ENCODE measurements around the gene CANT1. TPM values are rescaled to one million over a fixed set of nuclear protein-coding genes. Genes with fewer than 3 reads are reported as not detected.
A peak's percentile ranks its signal among the peaks of the same experiment; 100 is the strongest.

Gene CANT1
- total RNA-seq, 5 donors from 2014 or later (not counting 1 experiment from before 2014, with no cell fraction given): 46.2 to 63.1 (median 57.7) TPM

DNA sequence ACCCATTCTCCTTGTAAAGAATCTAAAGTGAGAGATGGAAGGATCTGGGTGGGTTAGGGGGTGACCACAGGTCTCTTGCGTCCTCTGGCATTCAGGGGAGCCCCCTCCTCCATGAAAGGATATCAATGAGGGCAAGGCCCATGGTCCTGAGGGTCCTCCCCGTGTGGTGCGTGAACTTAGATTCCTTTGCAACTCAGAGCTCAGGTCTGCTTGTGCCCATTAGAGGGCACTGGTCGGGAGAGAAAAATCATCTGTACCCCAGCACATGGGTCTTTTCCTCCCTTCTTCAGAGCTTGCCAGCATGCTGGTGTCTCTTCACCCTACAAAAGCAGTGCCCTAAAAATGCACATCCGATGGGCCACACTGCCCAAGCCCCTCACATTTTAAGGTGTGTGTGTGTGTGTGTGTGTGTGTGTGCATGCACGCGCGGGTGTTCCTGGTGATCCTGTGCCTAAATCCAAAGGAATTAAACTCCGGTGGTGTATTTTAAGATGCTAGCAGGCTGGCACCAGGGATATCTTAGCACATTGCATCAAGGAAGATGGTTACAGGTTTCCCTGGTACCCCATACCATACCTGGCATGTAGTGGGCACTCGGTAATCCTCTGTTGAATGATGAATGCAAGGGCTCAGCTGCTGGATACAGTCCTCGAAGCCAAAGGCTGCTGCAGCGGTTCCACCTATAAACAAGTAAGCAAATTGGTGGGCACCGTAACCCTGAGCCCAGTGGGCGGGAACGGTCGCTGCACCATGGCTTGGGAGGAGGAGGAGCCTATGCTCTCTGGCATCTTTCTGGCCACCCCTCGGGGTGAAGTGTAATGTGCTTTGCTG lies 19.1 kb upstream of the CANT1 start:
- peaks cover 22 to 66% of the 10 kb centered on the region in 2 donors for H3K27me3 Mint-ChIP-seq
- ATAC-seq (replicated peaks in 1 of 4): no peak
- Histone ChIP-seq H3K4me1 (ENCODE audit: control insufficient read depth in 1 of 2, extremely low read depth in 1 of 2, insufficient read depth in 2 of 2, low read length in 2 of 2) (peaks cover 0 to 14% of the 10 kb centered on the region in 2 experiments), H3K36me3 (ENCODE audit: control insufficient read depth in 2 of 2, extremely low read depth in 1 of 2, insufficient read depth in 1 of 2, low read length in 1 of 2) (no peaks in the 10 kb centered on the region), H3K9me3 (no peaks in the 10 kb centered on the region), H3K27me3 (replicated peaks in 1 of 2; ENCODE audit: control insufficient read depth in 2 of 2, extremely low read depth in 1 of 2, insufficient read depth in 2 of 2, low read length in 1 of 2) (peaks cover 0 to 75% of the 10 kb centered on the region in 2 experiments), H3K27ac (ENCODE audit: low read length) (no peak overlapping the region), H3K4me3 (ENCODE audit: control insufficient read depth in 1 of 2, extremely low read depth in 1 of 2, low read length in 1 of 2) (no peak overlapping the region)
- no peaks in the 10 kb centered on the region for H3K36me3 Mint-ChIP-seq
- H3K9me3 Mint-ChIP-seq: no peaks in the 10 kb centered on the region
- no peak overlapping the region for H3K4me3 Mint-ChIP-seq
- ChIA-PET POLR2A (no interaction called here), CTCF (no interaction called here)
- no peak for DNase-seq
- WGBS (ENCODE audit: insufficient coverage): 77% methylated on average over 10 of the region's 17 CpGs
- H3K27ac Mint-ChIP-seq: no peak overlapping the region
- peaks cover 6 to 11% (median 8%) of the 10 kb centered on the region in 3 donors for H3K4me1 Mint-ChIP-seq

DNA sequence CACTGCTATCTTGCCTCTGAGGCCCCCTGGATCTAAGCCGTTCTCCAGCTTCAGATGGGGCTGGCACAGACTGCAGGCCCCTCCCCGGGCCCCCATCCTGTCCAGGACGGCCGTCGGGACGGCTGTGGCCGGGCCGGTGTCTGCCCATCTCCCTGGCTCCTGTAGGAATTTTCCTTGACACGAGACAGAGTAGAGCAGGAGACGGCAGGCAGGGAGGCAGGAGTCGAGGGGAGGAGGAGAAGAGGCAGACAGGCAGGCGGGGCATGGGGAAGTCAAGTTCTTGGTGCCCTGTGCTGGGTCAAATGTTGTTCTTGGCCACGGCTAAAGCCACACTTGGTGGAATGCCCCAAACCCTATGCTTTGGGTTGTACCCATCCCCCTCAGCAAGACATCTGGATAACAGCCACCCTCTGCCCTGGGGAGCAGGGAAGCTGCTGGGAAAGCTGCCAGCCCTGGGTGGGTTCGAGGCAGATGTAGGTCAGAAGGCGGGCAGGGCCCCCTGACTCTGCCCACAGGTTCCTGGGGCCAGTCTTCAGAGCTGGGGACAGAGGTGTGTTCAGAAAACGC lies 18.4 kb upstream of the CANT1 start:
- H3K36me3 ChIP-seq (ENCODE audit: control insufficient read depth in 2 of 2, extremely low read depth in 1 of 2, insufficient read depth in 1 of 2, low read length in 1 of 2): no peaks in the 10 kb centered on the region
- ChIA-PET POLR2A (no interaction called here), CTCF (no interaction called here)
- ATAC-seq (replicated peaks in 1 of 4) (no peak), DNase-seq (no peak)
- H3K27ac ChIP-seq (ENCODE audit: low read length): no peak overlapping the region
- H3K9me3 Mint-ChIP-seq: no peaks in the 10 kb centered on the region
- 58% methylated on average over 11 of the region's 16 CpGs for WGBS (ENCODE audit: insufficient coverage)
- no peaks in the 10 kb centered on the region for H3K36me3 Mint-ChIP-seq
- H3K4me1 ChIP-seq (ENCODE audit: control insufficient read depth in 1 of 2, extremely low read depth in 1 of 2, insufficient read depth in 2 of 2, low read length in 2 of 2): peaks cover 0 to 18% of the 10 kb centered on the region in 2 experiments
- no peak overlapping the region for H3K4me3 Mint-ChIP-seq
- no peak overlapping the region for H3K27ac Mint-ChIP-seq
- H3K27me3 ChIP-seq (replicated peaks in 1 of 2; ENCODE audit: control insufficient read depth in 2 of 2, extremely low read depth in 1 of 2, insufficient read depth in 2 of 2, low read length in 1 of 2): peaks cover 0 to 79% of the 10 kb centered on the region in 2 experiments
- H3K27me3 Mint-ChIP-seq: peaks cover 22 to 69% of the 10 kb centered on the region in 2 donors
- no peaks in the 10 kb centered on the region for H3K9me3 ChIP-seq
- no peak overlapping the region for H3K4me3 ChIP-seq (ENCODE audit: control insufficient read depth in 1 of 2, extremely low read depth in 1 of 2, low read length in 1 of 2)
- peaks cover 6 to 13% (median 8%) of the 10 kb centered on the region in 3 donors for H3K4me1 Mint-ChIP-seq

DNA sequence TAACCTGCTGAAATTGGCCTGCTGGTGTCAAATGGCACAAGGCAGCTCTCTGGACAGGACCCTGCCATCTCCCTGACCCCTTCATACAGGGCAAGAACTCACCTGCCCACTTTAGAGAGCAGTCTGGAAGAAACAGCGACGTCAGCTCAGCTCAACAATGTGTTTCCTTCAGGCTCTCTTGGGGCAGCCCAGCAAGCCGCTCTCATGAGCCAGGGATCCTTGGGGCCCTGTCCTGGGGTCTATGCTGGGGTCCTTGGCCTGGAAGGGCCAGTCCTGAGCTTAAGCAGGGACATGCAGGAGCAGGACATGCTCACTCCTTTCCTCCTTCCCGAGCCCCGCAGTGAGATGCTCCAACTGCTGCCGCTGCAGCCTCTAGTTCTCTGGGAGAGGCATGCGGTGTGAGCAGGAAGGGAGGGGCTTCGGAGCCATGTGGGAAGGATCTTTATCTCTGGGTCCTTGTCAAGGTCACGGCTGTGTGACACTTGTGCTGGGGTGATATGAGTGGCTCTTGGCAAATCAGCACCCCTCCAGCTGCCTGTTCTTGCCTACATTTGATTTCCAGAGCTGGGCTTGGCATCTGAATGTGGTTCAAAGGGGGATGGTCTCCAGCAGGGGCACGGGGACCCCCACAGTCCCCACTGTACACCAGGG lies 17.8 kb upstream of the CANT1 start:
- Histone ChIP-seq H3K27ac (ENCODE audit: low read length) (no peak overlapping the region), H3K27me3 (replicated peaks in 1 of 2; ENCODE audit: control insufficient read depth in 2 of 2, extremely low read depth in 1 of 2, insufficient read depth in 2 of 2, low read length in 1 of 2) (peaks cover 0 to 75% of the 10 kb centered on the region in 2 experiments), H3K4me1 (ENCODE audit: control insufficient read depth in 1 of 2, extremely low read depth in 1 of 2, insufficient read depth in 2 of 2, low read length in 2 of 2) (peaks cover 0 to 18% of the 10 kb centered on the region in 2 experiments), H3K36me3 (ENCODE audit: control insufficient read depth in 2 of 2, extremely low read depth in 1 of 2, insufficient read depth in 1 of 2, low read length in 1 of 2) (no peaks in the 10 kb centered on the region), H3K9me3 (no peaks in the 10 kb centered on the region), H3K4me3 (ENCODE audit: control insufficient read depth in 1 of 2, extremely low read depth in 1 of 2, low read length in 1 of 2) (no peak overlapping the region)
- 81% methylated on average over 4 of the region's 10 CpGs for WGBS (ENCODE audit: insufficient coverage)
- no peak for DNase-seq
- Mint-ChIP-seq H3K9me3 (no peaks in the 10 kb centered on the region), H3K27ac (no peak overlapping the region), H3K4me1 (peaks cover 6 to 13% (median 8%) of the 10 kb centered on the region in 3 donors), H3K27me3 (peaks cover 20 to 67% of the 10 kb centered on the region in 2 donors), H3K4me3 (no peak overlapping the region), H3K36me3 (no peaks in the 10 kb centered on the region)
- no peak for ATAC-seq (replicated peaks in 1 of 4)
- POLR2A ChIA-PET: no interaction called here
- CTCF ChIA-PET: no interaction called here

DNA sequence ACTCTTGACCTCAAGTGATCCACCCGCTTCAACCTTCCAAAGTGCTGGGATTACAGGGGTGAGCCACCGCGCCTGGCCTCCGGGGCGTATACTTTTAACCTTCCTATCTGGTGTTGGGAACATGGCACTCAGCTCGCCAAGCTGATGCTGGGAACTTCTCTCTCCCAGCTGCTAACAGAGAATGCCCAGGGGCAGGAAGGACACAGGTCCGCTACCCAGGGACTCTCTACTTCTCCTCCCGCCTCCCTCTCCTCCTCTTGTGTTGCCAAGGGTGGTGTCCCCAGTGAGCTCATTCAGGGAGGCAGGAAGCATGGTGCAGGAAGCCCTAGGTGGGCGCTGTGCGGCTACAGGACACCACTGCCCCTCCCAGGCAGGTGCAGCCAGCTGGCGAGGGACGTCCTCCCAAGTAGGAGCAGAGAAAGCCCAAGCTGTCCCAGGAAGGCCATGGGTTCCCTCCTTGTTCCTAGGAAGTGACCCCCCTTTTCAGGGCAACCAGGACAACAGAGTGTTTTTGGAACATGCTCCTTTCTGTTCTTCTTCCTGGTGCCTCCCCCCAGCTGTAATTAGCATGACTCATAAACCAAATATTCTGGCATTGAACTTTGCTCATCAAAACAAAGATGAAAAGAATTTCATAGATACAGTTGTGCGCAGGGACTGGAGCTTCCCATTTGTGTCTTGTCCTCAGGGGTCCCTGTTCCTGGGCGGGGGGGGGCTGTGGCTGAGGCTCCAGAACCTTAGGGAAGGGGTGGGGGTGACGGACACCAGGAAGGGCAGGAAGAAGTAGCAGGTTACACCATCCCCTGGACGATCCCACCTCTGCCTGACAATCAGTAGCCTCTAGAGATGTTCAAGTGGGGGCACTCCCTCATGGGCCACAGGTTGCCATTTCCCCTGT lies 17.1 kb upstream of the CANT1 start:
- no peak overlapping the region for H3K27ac Mint-ChIP-seq

DNA sequence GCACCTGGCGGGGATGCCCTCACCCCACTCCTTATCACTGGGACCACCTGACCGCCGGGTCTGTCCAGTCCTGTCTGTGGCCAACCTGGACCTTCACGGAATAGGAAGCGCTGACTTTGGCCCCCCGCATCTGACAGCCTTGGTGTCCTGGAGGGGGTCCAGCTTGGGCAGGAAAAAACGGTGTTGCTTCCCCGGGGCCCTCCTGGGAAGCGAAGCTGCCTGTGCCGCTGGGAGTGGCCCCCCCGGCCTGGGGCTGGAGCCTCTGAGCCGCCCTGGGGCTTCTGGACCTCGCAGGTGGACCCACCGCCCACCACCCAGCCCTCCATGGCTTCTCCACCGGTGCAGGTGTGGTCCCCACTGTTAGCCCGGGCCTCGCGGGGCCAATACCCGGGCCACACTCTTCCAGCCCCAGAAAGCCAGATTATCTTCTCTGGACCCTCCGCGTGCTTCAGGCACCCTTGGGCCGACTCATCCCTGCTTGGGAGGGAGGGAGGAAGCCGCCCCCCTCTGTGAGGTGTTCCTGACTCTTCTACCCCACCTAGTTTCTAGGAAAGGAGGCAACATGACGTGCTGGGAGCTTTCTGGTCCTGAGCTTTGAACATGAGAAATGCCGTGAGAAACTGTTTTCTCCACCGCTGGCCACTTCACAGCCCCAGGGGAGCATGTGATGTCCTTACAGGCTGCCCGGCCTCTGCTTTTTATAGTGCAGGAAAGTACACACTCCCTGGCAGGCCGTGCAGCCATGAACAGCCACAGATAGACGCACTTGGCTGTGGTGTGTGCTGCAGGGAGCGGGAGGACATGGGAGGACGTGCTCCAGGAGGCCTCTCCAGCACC lies 15.6 kb upstream of the CANT1 start:
- H3K9me3 Mint-ChIP-seq: no peaks in the 10 kb centered on the region
- no peaks in the 10 kb centered on the region for H3K36me3 ChIP-seq (ENCODE audit: control insufficient read depth in 2 of 2, extremely low read depth in 1 of 2, insufficient read depth in 1 of 2, low read length in 1 of 2)
- peaks cover 0 to 60% of the 10 kb centered on the region in 2 experiments for H3K27me3 ChIP-seq (replicated peaks in 1 of 2; ENCODE audit: control insufficient read depth in 2 of 2, extremely low read depth in 1 of 2, insufficient read depth in 2 of 2, low read length in 1 of 2)
- no peak for DNase-seq
- peak overlapping the region; percentile 19 to 71 for H3K4me3 ChIP-seq (ENCODE audit: control insufficient read depth in 1 of 2, extremely low read depth in 1 of 2, low read length in 1 of 2)
- peak overlapping the region; percentile 64 to 85 (median 66) for H3K4me3 Mint-ChIP-seq
- POLR2A ChIA-PET: no interaction called here
- ATAC-seq (replicated peaks in 1 of 4): no peak
- H3K27me3 Mint-ChIP-seq: peaks cover 7 to 53% of the 10 kb centered on the region in 2 donors
- WGBS (ENCODE audit: insufficient coverage): 77% methylated on average over 19 of the region's 31 CpGs
- H3K4me1 ChIP-seq (ENCODE audit: control insufficient read depth in 1 of 2, extremely low read depth in 1 of 2, insufficient read depth in 2 of 2, low read length in 2 of 2): peaks cover 0 to 18% of the 10 kb centered on the region in 2 experiments
- no peaks in the 10 kb centered on the region for H3K9me3 ChIP-seq
- H3K36me3 Mint-ChIP-seq: no peaks in the 10 kb centered on the region
- CTCF ChIA-PET: no interaction called here
- H3K27ac ChIP-seq (ENCODE audit: low read length): no peak overlapping the region
- H3K4me1 Mint-ChIP-seq: peaks cover 6 to 13% (median 8%) of the 10 kb centered on the region in 3 donors
- no peak overlapping the region for H3K27ac Mint-ChIP-seq

More for the DNA sequence above, 17.1 kb upstream of the CANT1 start:
- no peak overlapping the region for H3K4me3 ChIP-seq (ENCODE audit: control insufficient read depth in 1 of 2, extremely low read depth in 1 of 2, low read length in 1 of 2)
- WGBS (ENCODE audit: insufficient coverage): 74% methylated on average over 13 of the region's 16 CpGs
- no peaks in the 10 kb centered on the region for H3K9me3 ChIP-seq
- no peaks in the 10 kb centered on the region for H3K36me3 ChIP-seq (ENCODE audit: control insufficient read depth in 2 of 2, extremely low read depth in 1 of 2, insufficient read depth in 1 of 2, low read length in 1 of 2)
- H3K27me3 Mint-ChIP-seq: peaks cover 14 to 60% of the 10 kb centered on the region in 2 donors
- POLR2A ChIA-PET: no interaction called here
- peaks cover 6 to 13% (median 8%) of the 10 kb centered on the region in 3 donors for H3K4me1 Mint-ChIP-seq
- peaks cover 0 to 67% of the 10 kb centered on the region in 2 experiments for H3K27me3 ChIP-seq (replicated peaks in 1 of 2; ENCODE audit: control insufficient read depth in 2 of 2, extremely low read depth in 1 of 2, insufficient read depth in 2 of 2, low read length in 1 of 2)
- CTCF ChIA-PET: no interaction called here
- no peak overlapping the region for H3K4me3 Mint-ChIP-seq
- no peak overlapping the region for H3K27ac ChIP-seq (ENCODE audit: low read length)
- H3K36me3 Mint-ChIP-seq: no peaks in the 10 kb centered on the region
- DNase-seq (no peak), ATAC-seq (replicated peaks in 1 of 4) (no peak)
- H3K9me3 Mint-ChIP-seq: no peaks in the 10 kb centered on the region
- H3K4me1 ChIP-seq (ENCODE audit: control insufficient read depth in 1 of 2, extremely low read depth in 1 of 2, insufficient read depth in 2 of 2, low read length in 2 of 2): peaks cover 0 to 18% of the 10 kb centered on the region in 2 experiments
